Endothelial cell of umbilical vein (primary cell): ENCODE data around the gene GRK4. TPM values are rescaled to one million over a fixed set of nuclear protein-coding genes. Genes with fewer than 3 reads are reported as not detected.

Experiments
- BruUV-seq: library from RNA; stranded (reverse); fragments of 400-500 nt; replicated peaks from 2 replicates; lab custom pipeline; 2021; lab: Mats Ljungman, UMichigan
- CTCF ChIA-PET: fragments of 300-600, 350-600 bp; sonication (Branson Sonifier 250); formaldehyde crosslinking; loops from one replicate; lab custom pipeline; 2021; ENCODE audit warnings: antibody characterized with exemption, inconsistent platforms; lab: Charles Lee
- POLR2A ChIA-PET: fragments of 300-600, 350-600 bp; sonication (Branson Sonifier 250); formaldehyde crosslinking; loops from one replicate; lab custom pipeline; 2021; ENCODE audit warnings: antibody characterized with exemption, inconsistent platforms; lab: Charles Lee
- DNase-seq: peaks from one replicate; pipeline ENCODE4 v3.0.0-alpha.2; 2011; ENCODE audit warnings: low read depth, low spot score
- FAIRE-seq: peaks from 2 replicates; lab custom pipeline; 2011; peaks lifted over from hg19 to GRCh38; lab: Jason Lieb, UNC
- H2AFZ ChIP-seq: 2 replicates; pipeline ENCODE4 v1.6.0; 2012; ENCODE audit warnings: low read depth, low read length, control low read depth, inconsistent platforms
- H3K27ac ChIP-seq: 2 replicates; pipeline ENCODE4 v1.5.1; 2011; ENCODE audit warnings: low read depth, mild to moderate bottlenecking, control low read depth, low read length, moderate library complexity; ENCODE audit not compliant: insufficient read depth
- H3K27me3 ChIP-seq, 2 experiments: 2 replicates each; pipeline versions ENCODE4 v1.6.0 to v1.6.1; 2011; ENCODE audit warnings: low read length in 2 of 2, mixed read lengths in 1 of 2; ENCODE audit not compliant: control insufficient read depth in 2 of 2, insufficient read depth in 2 of 2
- H3K36me3 ChIP-seq, 2 experiments: 2 replicates in 1 of 2; 3 replicates in 1 of 2; pipeline ENCODE4 v1.5.1; 2011; ENCODE audit warnings: low read length in 2 of 2, mild to moderate bottlenecking in 1 of 2, moderate library complexity in 1 of 2; ENCODE audit not compliant: control insufficient read depth in 2 of 2, insufficient read depth in 2 of 2; ENCODE audit errors: extremely low read depth in 1 of 2
- H3K4me1 ChIP-seq: 3 replicates; pipeline ENCODE4 v1.5.1; 2011; ENCODE audit warnings: mild to moderate bottlenecking, low read length; ENCODE audit not compliant: control insufficient read depth, insufficient read depth; ENCODE audit errors: extremely low read depth
- H3K4me2 ChIP-seq: 2 replicates; pipeline ENCODE4 v1.6.1; 2011; ENCODE audit warnings: low read length, control low read depth, mixed read lengths; ENCODE audit not compliant: insufficient read depth
- H3K4me3 ChIP-seq, 3 experiments: fragments of 200-600 bp in 1 of 3; sonication (generic), shearing (Covaris generic) in 1 of 3; replicated peaks in 1 of 3; 2 replicates each; pipeline ENCODE4 v1.5.1; 2011 to 2016; ENCODE audit warnings: control low read depth in 3 of 3, low read length in 3 of 3, mild to moderate bottlenecking in 2 of 3, inconsistent platforms in 1 of 3, low read depth in 1 of 3, moderate library complexity in 1 of 3; ENCODE audit not compliant: insufficient read depth in 1 of 3
- H3K79me2 ChIP-seq: 2 replicates; pipeline ENCODE4 v1.6.0; 2012; ENCODE audit warnings: low read length, inconsistent platforms; ENCODE audit not compliant: control insufficient read depth, insufficient read depth
- H3K9ac ChIP-seq: replicated peaks from 2 replicates; pipeline ENCODE3; 2011; ENCODE audit warnings: low read length, control low read depth; ENCODE audit not compliant: insufficient read depth; ENCODE audit errors: extremely low read depth
- H3K9me1 ChIP-seq: replicated peaks from 3 replicates; pipeline ENCODE4 v1.6.0; 2011; ENCODE audit warnings: mild to moderate bottlenecking, low read length; ENCODE audit not compliant: control insufficient read depth, insufficient read depth; ENCODE audit errors: extremely low read depth
- H3K9me3 ChIP-seq: replicated peaks from 2 replicates; pipeline ENCODE4 v1.5.1; 2012; ENCODE audit warnings: low read length, inconsistent platforms; ENCODE audit not compliant: control insufficient read depth, insufficient read depth
- H4K20me1 ChIP-seq: replicated peaks from 2 replicates; pipeline ENCODE3; 2011; ENCODE audit warnings: mild to moderate bottlenecking, low read length; ENCODE audit not compliant: control insufficient read depth, insufficient read depth; ENCODE audit errors: extremely low read depth
- CTCF ChIP-seq, 2 donors: IDR thresholded peaks; 1 replicate in 1 of 2; 2 replicates in 1 of 2; pipeline ENCODE4 v1.5.1; 2011; ENCODE audit warnings: low read length in 2 of 2, mild to moderate bottlenecking in 2 of 2, moderate library complexity in 2 of 2, control low read depth in 1 of 2, inconsistent platforms in 1 of 2, low read depth in 1 of 2; ENCODE audit not compliant: insufficient read depth in 1 of 2; ENCODE audit errors: extremely low read depth in 1 of 2
- EZH2 ChIP-seq: IDR thresholded peaks from 2 replicates; pipeline ENCODE4 v1.6.1; 2012; ENCODE audit warnings: borderline replicate concordance, low read depth, mild to moderate bottlenecking, moderate library complexity, low read length, inconsistent platforms; ENCODE audit not compliant: severe bottlenecking
- FOS ChIP-seq: IDR thresholded peaks from 2 replicates; pipeline ENCODE4 v1.6.1; 2011; ENCODE audit warnings: mild to moderate bottlenecking, low read length, moderate library complexity, borderline replicate concordance; ENCODE audit not compliant: insufficient read depth
- GATA2 ChIP-seq: IDR thresholded peaks from 2 replicates; pipeline ENCODE4 v1.7.0; 2011; ENCODE audit warnings: low read depth, mild to moderate bottlenecking, moderate library complexity, mixed read lengths, low read length; ENCODE audit not compliant: insufficient read length, insufficient read depth
- JUN ChIP-seq: IDR thresholded peaks from 2 replicates; pipeline ENCODE4 v1.6.1; 2011; ENCODE audit warnings: borderline replicate concordance, low read depth; ENCODE audit not compliant: insufficient read length, insufficient read depth
- MYC ChIP-seq: IDR thresholded peaks from one replicate; pipeline ENCODE4 v1.6.1; 2011; ENCODE audit warnings: mild to moderate bottlenecking, low read depth, low read length
- POLR2A ChIP-seq: IDR thresholded peaks from 2 replicates; pipeline ENCODE4 v1.6.1; 2012; ENCODE audit warnings: low read depth, mild to moderate bottlenecking, control low read depth, low read length
- POLR2AphosphoS5 ChIP-seq: IDR thresholded peaks from 2 replicates; pipeline ENCODE4 v1.6.1; 2012; ENCODE audit warnings: low read depth, mild to moderate bottlenecking, control low read depth, low read length, moderate library complexity; ENCODE audit not compliant: insufficient read depth
- dilution Hi-C: fragments of 300-500 bp; cut with MboI; formaldehyde crosslinking; loops from one replicate; pipeline ENCODE4 v1.15.0; 2019; ENCODE audit warnings: low sequenced_read_pairs; ENCODE audit not compliant: extremely low pct_ligation_motif_present
- intact Hi-C: fragments of 100-400 bp; cut with micrococcal nuclease; formaldehyde crosslinking; loops from one replicate; pipeline ENCODE4 v1.10.0; 2022
- polyA plus RNA-seq, 4 experiments: library from polyadenylated mRNA; depleted of rRNA in 3 of 4; stranded (reverse) in 3 of 4; unstranded in 1 of 4; fragments of >200 nt; gene quantifications; 2 replicates each; pipeline versions ENCODE4 v1.2.1 to v1.2.3, GENCODE V29; 2011 to 2012; ENCODE audit warnings: missing spikeins in 1 of 4
- total RNA-seq: library from RNA; stranded (reverse); gene quantifications from 2 replicates; pipeline ENCODE4 v1.2.3, GENCODE V29; 2021
- TF ChIP-seq, protein P1 (sequence below): IDR thresholded peaks from 2 replicates; pipeline ENCODE4 v1.6.1; 2011; ENCODE audit not compliant: insufficient read depth, insufficient read length

The GRK4 gene
- total and polyA plus RNA-seq, 2 donors (not counting 3 experiments of a cell fraction or from before 2014, with no cell fraction given): 3.1 to 6.3 TPM

DNA sequence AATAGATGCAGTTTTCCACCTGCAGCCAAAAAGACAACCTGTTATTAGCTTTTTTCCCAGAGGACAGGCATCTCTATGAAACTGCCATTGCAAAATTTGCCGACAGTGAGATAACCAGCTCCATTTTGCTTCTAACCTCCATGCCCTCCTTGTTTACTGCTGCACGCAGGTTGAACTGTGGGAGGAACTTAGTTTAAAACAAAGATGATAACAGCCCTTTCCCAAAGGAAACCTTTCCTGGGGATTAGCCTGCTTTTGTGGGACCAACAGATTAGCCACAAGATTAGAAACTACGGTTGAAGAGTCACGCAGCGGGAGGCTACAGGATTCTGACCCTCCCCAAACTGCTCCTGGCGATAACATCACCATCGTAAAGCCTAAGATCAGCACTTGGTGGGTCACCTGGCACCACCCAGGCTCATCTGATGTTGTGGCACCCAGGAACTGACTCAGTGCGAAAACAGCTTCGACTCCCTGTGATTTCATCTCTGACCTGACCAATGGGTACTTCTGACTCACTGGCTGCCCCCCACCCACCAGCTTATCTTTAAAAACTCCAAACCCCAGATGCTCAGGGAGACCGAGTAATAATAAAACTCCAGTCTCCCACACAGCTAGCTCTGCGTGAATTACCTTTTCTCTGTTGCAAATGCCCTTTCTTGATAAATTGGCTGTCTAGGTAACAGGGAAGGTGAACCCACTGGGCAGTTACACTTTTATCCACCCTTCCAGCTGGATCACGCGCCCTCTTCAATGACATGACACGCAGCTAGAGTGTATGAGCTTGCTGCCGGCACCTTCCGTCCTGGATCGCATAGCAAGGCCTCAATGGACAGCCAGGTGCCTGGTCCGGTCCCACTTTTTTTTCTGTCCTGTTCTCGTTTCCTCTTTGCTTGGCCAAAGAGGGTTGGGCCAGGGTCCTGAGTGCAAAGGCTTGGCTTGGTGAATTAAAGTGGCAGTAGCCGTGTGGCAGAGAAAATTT, 27.3 kb upstream of the GRK4 start:
- no peaks in the 10 kb centered on the region for H4K20me1 ChIP-seq
- POLR2A ChIA-PET: no interaction called here
- H3K79me2 ChIP-seq: peaks cover 18% of the 10 kb centered on the region

DNA sequence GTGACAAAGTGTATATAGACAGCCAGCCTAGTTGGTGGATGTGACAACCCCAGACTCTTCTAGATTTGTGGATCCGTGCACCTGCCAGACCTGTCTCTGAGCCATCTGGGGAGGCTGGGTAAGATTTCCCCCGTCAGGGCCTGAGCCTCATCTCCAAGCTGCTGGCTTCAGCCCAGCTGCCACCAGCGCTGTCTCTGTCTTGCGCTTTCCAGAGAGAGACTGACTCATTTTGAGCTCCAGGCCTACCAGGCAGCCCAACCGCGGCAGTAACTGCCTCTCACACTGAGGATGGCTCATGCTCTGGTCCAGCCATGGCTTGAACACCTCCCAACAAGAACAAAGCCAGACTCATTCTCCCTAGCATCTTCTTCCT, 26.6 kb upstream of the GRK4 start:
- ChIA-PET POLR2A (no interaction called here), CTCF (interaction anchor here (0.7 to 0.8 kb wide), 2 partner anchors 12 to 17 kb away, joined by 3 to 4 read pairs; no protein-coding TSS in a partner anchor)
- H3K36me3 ChIP-seq: peaks cover 3 to 37% of the 10 kb centered on the region in 2 experiments
- DNase-seq (no peak), FAIRE-seq (no peak)
- H3K27ac ChIP-seq: no peak overlapping the region
- no peak overlapping the region for H3K4me2 ChIP-seq
- H3K4me3 ChIP-seq: no peak overlapping the region
- H3K9me3 ChIP-seq: no peaks in the 10 kb centered on the region
- dilution Hi-C loops: no loop called here
- H2AFZ ChIP-seq: no peak overlapping the region
- intact Hi-C loops: no loop called here
- no peaks in the 10 kb centered on the region for H4K20me1 ChIP-seq
- TF ChIP-seq GATA2: no peak
- no peak for TF ChIP-seq FOS
- TF ChIP-seq, protein P1, sequence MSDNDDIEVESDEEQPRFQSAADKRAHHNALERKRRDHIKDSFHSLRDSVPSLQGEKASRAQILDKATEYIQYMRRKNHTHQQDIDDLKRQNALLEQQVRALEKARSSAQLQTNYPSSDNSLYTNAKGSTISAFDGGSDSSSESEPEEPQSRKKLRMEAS: no peak
- TF ChIP-seq JUN: no peak
- no peak for TF ChIP-seq POLR2AphosphoS5
- TF ChIP-seq CTCF (IDR thresholded peaks at IDR 0.05; ENCODE audit: extremely low read depth in 1 of 2, insufficient read depth in 1 of 2, low read depth in 1 of 2, low read length in 2 of 2): no peak
- TF ChIP-seq EZH2: no peak
- no peak for TF ChIP-seq MYC
- TF ChIP-seq POLR2A: no peak
- H3K9me1 ChIP-seq: no peaks in the 10 kb centered on the region
- BruUV-seq: no TSS peak
- H3K9ac ChIP-seq: no peak overlapping the region
- H3K4me1 ChIP-seq: peaks cover 23% of the 10 kb centered on the region
- H3K79me2 ChIP-seq: peaks cover 17% of the 10 kb centered on the region
- H3K27me3 ChIP-seq: no peaks in the 10 kb centered on the region

More for the DNA sequence above, 27.3 kb upstream of the GRK4 start:
- no peak for DNase-seq
- CTCF ChIA-PET: interaction anchor here (1.0 to 1.6 kb wide), 5 partner anchors 9 to 172 kb away, joined by 3 to 6 read pairs (median 4); no protein-coding TSS in a partner anchor
- Histone ChIP-seq H3K9me1 (no peaks in the 10 kb centered on the region), H3K4me2 (peak overlapping the region; percentile 70), H3K9me3 (no peaks in the 10 kb centered on the region), H3K27me3 (no peaks in the 10 kb centered on the region), H3K4me3 (peak overlapping the region in 2 of 3 experiments; percentile 65 to 69), H3K9ac (no peak overlapping the region), H3K4me1 (peaks cover 28% of the 10 kb centered on the region), H2AFZ (no peak overlapping the region), H3K36me3 (peaks cover 6 to 34% of the 10 kb centered on the region in 2 experiments), H3K27ac (no peak overlapping the region)
- dilution Hi-C loops: no loop called here
- BruUV-seq: no TSS peak
- intact Hi-C loops: loop anchor here (2.0 kb wide), 1 partner anchor 179 kb away; the partner anchor contains the start of gene TNIP2
- FAIRE-seq: peak; percentile 63
- TF ChIP-seq POLR2A: peak; percentile 37
- TF ChIP-seq GATA2: peak; percentile 13
- TF ChIP-seq FOS: no peak
- TF ChIP-seq POLR2AphosphoS5: peak; percentile 28
- TF ChIP-seq MYC: no peak
